ENCODE results near the gene RBBP8NL. TPM values are rescaled to one million over a fixed set of nuclear protein-coding genes. Genes with fewer than 3 reads are reported as not detected.

Gene RBBP8NL
- total RNA-seq, 1 experiment from 2014 or later = 6.2 TPM

DNA sequence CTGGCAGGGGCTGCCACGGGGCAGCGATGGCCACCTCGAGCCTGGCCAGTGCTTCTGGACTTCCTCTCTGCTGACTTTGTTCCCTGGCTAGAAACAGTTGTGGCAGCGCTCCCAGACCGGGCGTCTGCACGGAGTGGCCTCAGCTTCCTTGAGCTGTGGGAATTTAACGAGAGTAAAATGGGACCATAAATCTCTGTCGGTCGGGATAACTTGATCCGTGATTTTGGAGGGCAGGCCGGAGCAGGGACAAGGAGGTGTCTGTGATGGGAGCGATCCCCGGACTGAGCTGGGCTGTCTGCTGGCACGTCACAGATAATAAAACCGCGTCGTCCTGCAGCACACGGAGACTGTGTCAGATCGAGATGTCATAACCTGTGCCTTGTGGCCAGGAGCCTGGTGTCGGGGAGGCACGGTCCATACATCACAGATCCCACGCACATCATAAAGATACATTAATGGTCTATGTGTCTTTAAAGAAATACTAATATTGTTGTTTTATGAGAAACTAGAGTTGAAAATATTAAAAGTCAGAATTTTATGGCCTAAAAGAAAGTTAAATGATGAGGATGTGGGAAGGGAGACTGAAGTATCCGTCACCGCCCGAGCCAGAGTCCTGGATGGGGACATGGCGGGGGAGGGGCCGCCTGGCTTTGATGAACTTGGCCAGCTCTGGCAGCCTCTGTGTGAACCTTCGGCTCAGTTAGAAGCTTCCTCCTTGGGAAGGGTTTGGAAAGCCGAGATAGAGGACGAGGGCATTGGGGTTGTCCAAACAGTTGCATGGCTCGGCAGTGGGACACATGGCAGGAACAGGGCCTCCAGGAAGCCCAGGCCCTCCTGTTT is 6.5 kb upstream of the RBBP8NL start:
- peaks cover 12% of the 10 kb centered on the region for H3K4me1 Mint-ChIP-seq (ENCODE audit: low read depth, unreplicated experiment)
- no TSS peak for BruUV-seq (replicated peaks)
- H3K27me3 Mint-ChIP-seq (ENCODE audit: unreplicated experiment) = peaks cover 79% of the 10 kb centered on the region
- H3K36me3 Mint-ChIP-seq (ENCODE audit: insufficient read depth, unreplicated experiment) = no peaks in the 10 kb centered on the region
- H3K4me3 Mint-ChIP-seq (ENCODE audit: low read depth, unreplicated experiment) = no peak overlapping the region
- no peak overlapping the region for H3K27ac Mint-ChIP-seq (ENCODE audit: unreplicated experiment)
- DNase-seq = no peak
- intact Hi-C loops (cut with micrococcal nuclease; ENCODE audit: unreplicated experiment) = no loop called here
- H3K9me3 Mint-ChIP-seq (ENCODE audit: low read depth, unreplicated experiment) = no peaks in the 10 kb centered on the region
- CTCF ChIA-PET = no interaction called here
- TF ChIP-seq, protein P1, sequence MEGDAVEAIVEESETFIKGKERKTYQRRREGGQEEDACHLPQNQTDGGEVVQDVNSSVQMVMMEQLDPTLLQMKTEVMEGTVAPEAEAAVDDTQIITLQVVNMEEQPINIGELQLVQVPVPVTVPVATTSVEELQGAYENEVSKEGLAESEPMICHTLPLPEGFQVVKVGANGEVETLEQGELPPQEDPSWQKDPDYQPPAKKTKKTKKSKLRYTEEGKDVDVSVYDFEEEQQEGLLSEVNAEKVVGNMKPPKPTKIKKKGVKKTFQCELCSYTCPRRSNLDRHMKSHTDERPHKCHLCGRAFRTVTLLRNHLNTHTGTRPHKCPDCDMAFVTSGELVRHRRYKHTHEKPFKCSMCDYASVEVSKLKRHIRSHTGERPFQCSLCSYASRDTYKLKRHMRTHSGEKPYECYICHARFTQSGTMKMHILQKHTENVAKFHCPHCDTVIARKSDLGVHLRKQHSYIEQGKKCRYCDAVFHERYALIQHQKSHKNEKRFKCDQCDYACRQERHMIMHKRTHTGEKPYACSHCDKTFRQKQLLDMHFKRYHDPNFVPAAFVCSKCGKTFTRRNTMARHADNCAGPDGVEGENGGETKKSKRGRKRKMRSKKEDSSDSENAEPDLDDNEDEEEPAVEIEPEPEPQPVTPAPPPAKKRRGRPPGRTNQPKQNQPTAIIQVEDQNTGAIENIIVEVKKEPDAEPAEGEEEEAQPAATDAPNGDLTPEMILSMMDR (IDR thresholded peaks at IDR 0.05; ENCODE audit: unreplicated experiment) = no peak

DNA sequence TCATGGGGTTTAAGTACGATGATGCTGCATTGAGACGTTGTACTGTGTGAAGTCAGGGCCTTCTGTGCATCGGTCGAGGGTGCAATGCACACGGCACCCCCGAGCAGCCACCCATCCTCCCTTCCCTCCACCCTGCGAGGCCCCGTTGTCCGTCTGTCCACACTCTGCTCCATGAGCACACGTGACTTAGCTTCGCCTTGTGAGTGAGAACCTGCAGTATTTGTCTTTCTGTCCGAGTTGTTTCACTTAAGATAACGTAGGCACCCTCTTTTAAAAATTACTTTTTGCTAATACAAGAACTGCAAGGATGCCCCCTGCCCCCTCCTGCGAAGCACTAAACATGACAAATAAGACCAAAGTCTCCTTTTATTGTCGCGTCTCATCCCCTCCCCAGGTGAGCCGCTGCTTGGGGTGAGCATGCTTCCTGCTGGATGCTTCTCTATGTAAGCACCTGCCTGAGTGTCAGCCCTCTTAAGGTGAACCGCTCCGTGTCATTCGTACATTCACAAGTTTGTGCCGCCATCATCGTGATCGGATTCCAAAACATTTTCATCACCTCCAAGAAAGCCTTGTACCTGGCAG is 3.6 kb upstream of the RBBP8NL start:
- H3K36me3 Mint-ChIP-seq (ENCODE audit: insufficient read depth, unreplicated experiment) = peaks cover 18% of the 10 kb centered on the region
- H3K27me3 Mint-ChIP-seq (ENCODE audit: unreplicated experiment) = peaks cover 49% of the 10 kb centered on the region
- CTCF ChIA-PET = interaction anchor here (1.1 kb wide), 1 partner anchor 193 kb away, joined by 4 read pairs; no protein-coding TSS in a partner anchor
- H3K4me3 Mint-ChIP-seq (ENCODE audit: low read depth, unreplicated experiment) = no peak overlapping the region
- TF ChIP-seq, protein P1 (IDR thresholded peaks at IDR 0.05; ENCODE audit: unreplicated experiment) = no peak
- no peak for DNase-seq
- peaks cover 37% of the 10 kb centered on the region for H3K4me1 Mint-ChIP-seq (ENCODE audit: low read depth, unreplicated experiment)
- no peak overlapping the region for H3K27ac Mint-ChIP-seq (ENCODE audit: unreplicated experiment)
- no peaks in the 10 kb centered on the region for H3K9me3 Mint-ChIP-seq (ENCODE audit: low read depth, unreplicated experiment)
- intact Hi-C loops (cut with micrococcal nuclease; ENCODE audit: unreplicated experiment) = no loop called here
- no TSS peak for BruUV-seq (replicated peaks)

DNA sequence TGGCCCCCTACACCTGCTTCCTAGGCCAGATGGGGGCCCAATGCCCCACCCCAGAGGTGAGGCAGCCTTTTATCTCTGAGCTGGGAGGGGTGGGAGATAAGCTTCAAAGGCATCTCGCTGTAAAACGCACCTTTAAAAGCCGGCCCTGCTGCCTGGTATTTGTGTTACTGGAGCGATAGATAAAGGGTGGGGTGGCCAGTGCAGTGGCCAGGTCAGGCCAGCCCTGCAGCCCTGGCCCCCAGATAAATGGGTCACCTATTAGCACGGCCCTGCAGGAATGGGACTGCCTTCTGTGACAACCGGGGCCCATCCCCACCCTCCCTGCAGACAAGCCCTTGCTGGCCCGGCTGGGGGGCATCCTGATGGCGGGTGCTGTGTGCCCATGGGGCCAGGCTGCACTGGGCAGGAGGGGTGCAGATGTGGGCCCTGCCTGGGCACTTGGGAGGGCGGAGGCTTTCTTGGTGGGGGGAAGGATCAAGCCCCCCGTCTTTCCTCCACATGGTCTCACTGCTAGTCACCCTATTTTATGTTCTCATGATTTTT is 3.0 kb upstream of the RBBP8NL start:
- Mint-ChIP-seq H3K4me1 (ENCODE audit: low read depth, unreplicated experiment) (peaks cover 43% of the 10 kb centered on the region), H3K9me3 (ENCODE audit: low read depth, unreplicated experiment) (no peaks in the 10 kb centered on the region), H3K4me3 (ENCODE audit: low read depth, unreplicated experiment) (no peak overlapping the region), H3K27me3 (ENCODE audit: unreplicated experiment) (peaks cover 44% of the 10 kb centered on the region), H3K36me3 (ENCODE audit: insufficient read depth, unreplicated experiment) (peaks cover 24% of the 10 kb centered on the region), H3K27ac (ENCODE audit: unreplicated experiment) (no peak overlapping the region)
- TF ChIP-seq, protein P1 (IDR thresholded peaks at IDR 0.05; ENCODE audit: unreplicated experiment) = no peak
- CTCF ChIA-PET = interaction anchor here (0.8 to 1.1 kb wide), 2 partner anchors 48 to 193 kb away, joined by 3 to 4 read pairs; no protein-coding TSS in a partner anchor
- no peak for DNase-seq
- no TSS peak for BruUV-seq (replicated peaks)
- intact Hi-C loops (cut with micrococcal nuclease; ENCODE audit: unreplicated experiment) = no loop called here

DNA sequence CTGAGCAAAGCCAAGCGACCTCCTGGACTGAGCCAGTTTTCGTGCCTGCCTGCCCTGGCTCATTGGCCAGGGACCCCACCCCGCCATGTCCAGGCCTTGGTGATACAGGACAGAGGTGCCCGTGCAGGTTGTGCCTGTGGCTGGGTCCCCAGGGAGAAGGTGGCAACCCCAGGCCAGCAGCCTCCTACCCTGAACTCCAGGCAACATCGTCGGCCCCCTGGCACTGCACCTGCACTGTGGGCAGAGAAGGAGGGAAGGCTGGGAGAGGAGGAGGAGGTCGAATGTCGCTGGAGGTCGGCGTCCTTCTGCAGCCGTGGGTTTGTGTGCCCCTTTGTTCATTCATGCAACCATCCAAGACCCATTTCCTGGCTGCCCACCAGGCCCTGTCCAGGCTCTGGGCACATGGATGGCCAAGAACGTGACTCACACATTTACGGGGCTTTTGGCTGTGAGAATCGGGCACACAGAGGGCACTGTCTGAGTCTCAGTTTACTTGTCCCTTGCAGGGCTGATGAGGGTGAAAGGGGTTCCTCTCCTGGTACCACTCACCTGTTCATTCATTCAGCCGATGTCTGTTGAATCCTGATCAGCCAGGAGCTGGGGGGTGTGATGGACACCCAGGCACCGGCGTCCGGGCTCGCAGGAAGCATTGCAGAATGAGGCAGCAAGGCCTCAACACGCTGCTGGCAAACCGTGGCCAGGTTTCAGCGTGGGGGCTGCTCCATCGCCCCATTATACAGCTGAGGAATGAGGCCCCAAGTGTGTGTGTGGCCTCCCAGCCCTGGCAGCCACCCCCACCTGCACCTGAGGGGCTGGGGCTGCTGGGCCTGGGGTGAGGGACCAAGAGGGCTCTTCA is 2.3 kb upstream of the RBBP8NL start:
- no TSS peak for BruUV-seq (replicated peaks)
- TF ChIP-seq, protein P1 (IDR thresholded peaks at IDR 0.05; ENCODE audit: unreplicated experiment) = no peak
- CTCF ChIA-PET = interaction anchor here (0.8 kb wide), 1 partner anchor 48 kb away, joined by 3 read pairs; no protein-coding TSS in a partner anchor
- Mint-ChIP-seq H3K27me3 (ENCODE audit: unreplicated experiment) (peaks cover 37% of the 10 kb centered on the region), H3K27ac (ENCODE audit: unreplicated experiment) (no peak overlapping the region), H3K4me1 (ENCODE audit: low read depth, unreplicated experiment) (peaks cover 44% of the 10 kb centered on the region), H3K36me3 (ENCODE audit: insufficient read depth, unreplicated experiment) (peaks cover 24% of the 10 kb centered on the region), H3K9me3 (ENCODE audit: low read depth, unreplicated experiment) (no peaks in the 10 kb centered on the region), H3K4me3 (ENCODE audit: low read depth, unreplicated experiment) (no peak overlapping the region)
- intact Hi-C loops (cut with micrococcal nuclease; ENCODE audit: unreplicated experiment) = no loop called here
- no peak for DNase-seq

Data from Calu3 (cell line).